Breast epithelium (tissue), 3 donors: ENCODE measurements around the gene CACNG4.

ENCODE experiments used
- CTCF ChIP-seq, 3 donors: fragments of 450-650 bp; IDR thresholded peaks; one replicate each; pipeline ENCODE4 v1.5.1; 2016 to 2017; ENCODE audit warnings: antibody characterized with exemption in 3 of 3, mild to moderate bottlenecking in 3 of 3, moderate library complexity in 3 of 3
- POLR2A ChIP-seq: fragments of 450-650 bp; IDR thresholded peaks from one replicate; pipeline ENCODE4 v1.6.1; 2016; ENCODE audit warnings: antibody characterized with exemption, mild to moderate bottlenecking, moderate library complexity
- POLR2AphosphoS5 ChIP-seq, 3 donors: sonication (generic); formaldehyde crosslinking; IDR thresholded peaks; one replicate each; pipeline ENCODE4 v1.6.1; 2017; ENCODE audit warnings: antibody characterized with exemption in 3 of 3

GRCh38 chr17:67041531-67041930 lies 77.0 kb downstream of the CACNG4 start:
- TF ChIP-seq POLR2A: no peak
- no peak for TF ChIP-seq CTCF (IDR thresholded peaks at IDR 0.05)
- TF ChIP-seq POLR2AphosphoS5 (IDR thresholded peaks at IDR 0.05): no peak
